ENCODE data around the gene ANKFN1. TPM values are rescaled to one million over a fixed set of nuclear protein-coding genes. Genes with fewer than 3 reads are reported as not detected.

Gene ANKFN1
- total RNA-seq, 1 experiment from 2014 or later, result not detected

DNA sequence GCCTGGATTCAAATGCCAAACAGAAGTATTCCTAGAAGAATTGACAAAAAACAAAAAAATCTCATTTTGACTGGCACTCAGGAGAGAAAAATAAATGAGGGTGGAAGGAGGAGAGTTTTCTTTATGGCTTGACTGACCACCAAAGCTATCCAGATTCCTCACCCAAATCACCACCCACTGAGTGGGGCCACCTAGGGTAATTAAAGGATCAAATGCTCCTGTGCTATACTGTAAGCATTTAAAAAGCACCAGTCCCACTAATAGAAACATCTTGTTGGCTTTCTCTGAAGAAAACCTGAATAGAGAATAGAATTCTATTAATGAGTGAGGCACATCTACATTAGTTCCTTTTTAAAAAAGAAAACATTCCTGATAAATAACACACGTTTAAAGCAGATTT, 163.3 kb downstream of the ANKFN1 start:
- no peak overlapping the region for H2BK15ac ChIP-seq (ENCODE audit: low read depth, low read length)
- H3K4ac ChIP-seq (ENCODE audit: low read depth, low read length), result no peak overlapping the region
- no peaks in the 10 kb centered on the region for H4K20me1 ChIP-seq (ENCODE audit: control insufficient read depth, insufficient read depth, insufficient read length)
- no peaks in the 10 kb centered on the region for H3K79me2 ChIP-seq (ENCODE audit: insufficient read depth, low read length)
- Mint-ChIP-seq H3K4me1 (peaks cover 37 to 46% of the 10 kb centered on the region in 2 experiments), H3K27me3 (ENCODE audit: low read depth) (no peaks in the 10 kb centered on the region), H3K36me3 (ENCODE audit: insufficient read depth in 1 of 3, low read depth in 3 of 3) (no peaks in the 10 kb centered on the region), H3K27ac (no peak overlapping the region), H3K9me3 (no peaks in the 10 kb centered on the region), H3K4me3 (no peak overlapping the region)
- H3K14ac ChIP-seq (ENCODE audit: insufficient read depth, low read length), result no peak overlapping the region
- H3K23me2 ChIP-seq (ENCODE audit: insufficient read length, low read depth, low read length, poor library complexity, severe bottlenecking), result no peaks in the 10 kb centered on the region
- no peak overlapping the region for H3K9ac ChIP-seq (ENCODE audit: extremely low read depth, insufficient read length, low read length)
- no peak overlapping the region for H2BK120ac ChIP-seq (ENCODE audit: low read depth, low read length, poor library complexity, severe bottlenecking)
- H4K5ac ChIP-seq (ENCODE audit: insufficient read length, low read depth, low read length), result no peak overlapping the region
- H3K27me3 ChIP-seq (ENCODE audit: insufficient read depth, low read length), result no peaks in the 10 kb centered on the region
- no peak overlapping the region for H3K27ac ChIP-seq (ENCODE audit: insufficient read length, low read depth, low read length)
- no peak overlapping the region for H2BK20ac ChIP-seq (ENCODE audit: low read depth, low read length, poor library complexity, severe bottlenecking)
- no peak overlapping the region for H3T11ph ChIP-seq (ENCODE audit: low read length)
- no peak for DNase-seq
- H4K91ac ChIP-seq (ENCODE audit: insufficient read length, low read depth, low read length), result no peak overlapping the region
- TF ChIP-seq, protein P1, sequence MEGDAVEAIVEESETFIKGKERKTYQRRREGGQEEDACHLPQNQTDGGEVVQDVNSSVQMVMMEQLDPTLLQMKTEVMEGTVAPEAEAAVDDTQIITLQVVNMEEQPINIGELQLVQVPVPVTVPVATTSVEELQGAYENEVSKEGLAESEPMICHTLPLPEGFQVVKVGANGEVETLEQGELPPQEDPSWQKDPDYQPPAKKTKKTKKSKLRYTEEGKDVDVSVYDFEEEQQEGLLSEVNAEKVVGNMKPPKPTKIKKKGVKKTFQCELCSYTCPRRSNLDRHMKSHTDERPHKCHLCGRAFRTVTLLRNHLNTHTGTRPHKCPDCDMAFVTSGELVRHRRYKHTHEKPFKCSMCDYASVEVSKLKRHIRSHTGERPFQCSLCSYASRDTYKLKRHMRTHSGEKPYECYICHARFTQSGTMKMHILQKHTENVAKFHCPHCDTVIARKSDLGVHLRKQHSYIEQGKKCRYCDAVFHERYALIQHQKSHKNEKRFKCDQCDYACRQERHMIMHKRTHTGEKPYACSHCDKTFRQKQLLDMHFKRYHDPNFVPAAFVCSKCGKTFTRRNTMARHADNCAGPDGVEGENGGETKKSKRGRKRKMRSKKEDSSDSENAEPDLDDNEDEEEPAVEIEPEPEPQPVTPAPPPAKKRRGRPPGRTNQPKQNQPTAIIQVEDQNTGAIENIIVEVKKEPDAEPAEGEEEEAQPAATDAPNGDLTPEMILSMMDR (conservative IDR thresholded peaks at IDR 0.05), result no peak
- no peak overlapping the region for H3K23ac ChIP-seq (ENCODE audit: insufficient read length, low read depth, low read length)
- H2BK5ac ChIP-seq (ENCODE audit: insufficient read length, low read length), result no peak overlapping the region
- H2AK5ac ChIP-seq (ENCODE audit: insufficient read length, low read length), result no peak overlapping the region
- H3K18ac ChIP-seq (ENCODE audit: insufficient read length, low read depth, low read length), result no peak overlapping the region
- no peak overlapping the region for H4K8ac ChIP-seq (replicated peaks; ENCODE audit: insufficient read length, low read depth, low read length)
- H3K56ac ChIP-seq (ENCODE audit: insufficient read length, low read depth, low read length), result no peak overlapping the region
- no CpG with 5 or more reads among the region's 1 CpG for WGBS (ENCODE audit: extremely low coverage, insufficient read length, low lambda C conversion rate)
- no peak overlapping the region for H3K4me2 ChIP-seq (ENCODE audit: insufficient read depth, insufficient read length, low read length)
- 0 out of 2 replicates have a peak, but pooled peaks cover 5% of the 10 kb centered on the region for H3K4me1 ChIP-seq (ENCODE audit: insufficient read depth, low read length)
- H3K79me1 ChIP-seq (ENCODE audit: insufficient read depth, low read depth, low read length, poor library complexity, severe bottlenecking), result no peaks in the 10 kb centered on the region
- H2AFZ ChIP-seq (ENCODE audit: low read length), result no peak overlapping the region
- no peak overlapping the region for H2BK12ac ChIP-seq (ENCODE audit: insufficient read length, low read depth, low read length)
- H3K9me3 ChIP-seq (ENCODE audit: control insufficient read depth, low read depth, low read length), result no peaks in the 10 kb centered on the region
